ENCODE data around the gene APOA1. TPM values are rescaled to one million over a fixed set of nuclear protein-coding genes. Genes with fewer than 3 reads are reported as not detected.
"Not testable (repeated sequence)": the region's sequence is repeated elsewhere in the genome, so short reads cannot be mapped to it uniquely, and the experiment has no call there.

The APOA1 gene
- total RNA-seq, 6 experiments from 2014 or later = not detected

DNA sequence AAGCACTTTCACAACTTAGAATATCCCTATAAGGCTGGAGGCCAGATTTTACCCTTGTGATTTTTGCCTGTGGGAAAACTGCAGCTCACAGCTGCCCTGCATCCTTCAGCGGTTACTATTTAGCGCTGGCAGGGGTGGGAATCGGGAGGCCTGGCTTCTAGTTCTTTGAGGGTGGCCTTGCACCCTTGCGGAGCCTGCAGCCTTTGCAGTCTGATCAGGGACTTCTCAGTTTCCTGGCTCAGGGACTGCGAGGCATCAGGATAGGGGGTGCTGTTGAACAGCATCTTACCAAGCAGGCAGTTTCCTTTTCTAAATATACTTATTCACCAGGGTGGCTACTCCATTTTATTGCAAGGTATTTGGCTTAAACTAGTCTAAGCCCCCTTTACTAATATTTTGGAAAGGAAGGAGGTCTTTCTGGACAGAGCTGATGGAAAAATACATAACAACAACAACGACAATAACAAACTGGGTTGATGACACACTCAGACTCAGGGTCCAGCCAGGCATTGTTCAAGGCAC is 2.9 kb upstream of the APOA1 start:
- TF ChIP-seq, protein P1, sequence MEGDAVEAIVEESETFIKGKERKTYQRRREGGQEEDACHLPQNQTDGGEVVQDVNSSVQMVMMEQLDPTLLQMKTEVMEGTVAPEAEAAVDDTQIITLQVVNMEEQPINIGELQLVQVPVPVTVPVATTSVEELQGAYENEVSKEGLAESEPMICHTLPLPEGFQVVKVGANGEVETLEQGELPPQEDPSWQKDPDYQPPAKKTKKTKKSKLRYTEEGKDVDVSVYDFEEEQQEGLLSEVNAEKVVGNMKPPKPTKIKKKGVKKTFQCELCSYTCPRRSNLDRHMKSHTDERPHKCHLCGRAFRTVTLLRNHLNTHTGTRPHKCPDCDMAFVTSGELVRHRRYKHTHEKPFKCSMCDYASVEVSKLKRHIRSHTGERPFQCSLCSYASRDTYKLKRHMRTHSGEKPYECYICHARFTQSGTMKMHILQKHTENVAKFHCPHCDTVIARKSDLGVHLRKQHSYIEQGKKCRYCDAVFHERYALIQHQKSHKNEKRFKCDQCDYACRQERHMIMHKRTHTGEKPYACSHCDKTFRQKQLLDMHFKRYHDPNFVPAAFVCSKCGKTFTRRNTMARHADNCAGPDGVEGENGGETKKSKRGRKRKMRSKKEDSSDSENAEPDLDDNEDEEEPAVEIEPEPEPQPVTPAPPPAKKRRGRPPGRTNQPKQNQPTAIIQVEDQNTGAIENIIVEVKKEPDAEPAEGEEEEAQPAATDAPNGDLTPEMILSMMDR (IDR thresholded peaks at IDR 0.05) = peak; percentile 59
- Mint-ChIP-seq H3K36me3 (ENCODE audit: low read depth) (no peaks in the 10 kb centered on the region; the same call in 1 of the 2 replicates), H3K27ac (no peak overlapping the region)

DNA sequence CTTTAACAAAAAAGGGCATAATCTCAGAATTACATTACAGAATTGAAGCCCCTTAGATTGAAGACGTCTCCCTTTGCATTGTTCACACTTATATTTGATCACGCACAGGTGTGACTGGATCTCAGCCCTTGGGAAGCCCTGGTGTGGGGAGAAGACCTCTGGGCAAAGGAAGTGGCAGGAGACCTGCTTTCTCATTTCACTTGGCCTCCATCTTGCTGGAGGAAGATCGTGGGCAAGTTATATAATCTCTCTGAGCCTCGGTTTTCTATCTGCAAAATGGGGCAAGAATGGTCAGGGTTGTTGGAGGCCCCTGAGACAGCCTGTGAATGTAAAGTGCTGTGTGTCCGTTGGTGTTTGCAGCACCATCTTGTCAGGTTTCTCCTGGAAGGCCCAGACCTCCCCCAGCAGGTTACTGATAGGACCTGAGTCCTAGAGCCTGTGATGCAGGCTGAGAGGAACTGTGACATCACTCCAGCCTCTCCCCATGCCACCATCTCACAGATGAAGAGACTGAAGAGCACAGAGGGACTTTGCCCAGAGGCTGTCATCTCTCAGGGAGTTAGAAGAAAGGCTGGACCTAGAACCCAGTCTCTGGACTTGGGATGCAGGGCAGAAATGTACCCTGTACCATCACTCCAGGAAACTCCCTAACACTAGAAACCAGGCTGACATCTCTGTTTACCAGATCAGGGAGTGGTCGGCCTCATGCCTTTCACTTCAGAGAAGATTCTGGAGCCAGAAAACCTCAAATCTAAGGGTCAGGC is 1.1 kb upstream of the APOA1 start:
- Mint-ChIP-seq H3K9me3 (no peaks in the 10 kb centered on the region), H3K27me3 (ENCODE audit: insufficient read depth) (peaks cover 4% of the 10 kb centered on the region; the same call in 1 of the 2 replicates), H3K27ac (no peak overlapping the region), H3K4me1 (ENCODE audit: low read depth) (peaks cover 10% of the 10 kb centered on the region), H3K4me3 (no peak overlapping the region), H3K36me3 (ENCODE audit: low read depth) (no peaks in the 10 kb centered on the region)
- TF ChIP-seq, protein P1 (IDR thresholded peaks at IDR 0.05) = no peak
- no peak for DNase-seq

More for the DNA sequence above, 2.9 kb upstream of the APOA1 start:
- peaks cover 10% of the 10 kb centered on the region for H3K4me1 Mint-ChIP-seq (ENCODE audit: low read depth)
- no peaks in the 10 kb centered on the region for H3K9me3 Mint-ChIP-seq
- no peak for DNase-seq
- H3K4me3 Mint-ChIP-seq = no peak overlapping the region
- peaks cover 4% of the 10 kb centered on the region; the same call in 1 of the 2 replicates for H3K27me3 Mint-ChIP-seq (ENCODE audit: insufficient read depth)

DNA sequence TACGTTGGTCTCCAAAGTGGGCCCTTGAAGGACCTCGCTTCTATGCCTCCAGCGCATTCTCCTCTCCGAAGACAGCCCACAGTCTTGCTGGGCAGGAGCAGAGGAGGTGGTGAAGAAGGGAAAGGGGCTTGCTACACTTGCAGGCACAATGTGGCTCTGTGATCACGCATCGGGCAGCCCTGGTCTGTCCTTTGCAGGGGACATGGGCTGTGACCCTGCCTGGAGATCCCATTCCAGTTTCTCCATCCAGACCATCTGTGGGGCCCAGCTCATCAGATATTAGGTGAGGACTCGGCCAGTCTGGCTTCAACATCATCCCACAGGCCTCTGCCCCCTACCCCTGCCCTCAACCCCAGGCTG is 810 bp downstream of the APOA1 start:
- Mint-ChIP-seq H3K27me3 (ENCODE audit: insufficient read depth) (peaks cover 9% of the 10 kb centered on the region), H3K4me1 (ENCODE audit: low read depth) (peaks cover 10% of the 10 kb centered on the region), H3K4me3 (no peak overlapping the region), H3K9me3 (no peaks in the 10 kb centered on the region), H3K27ac (no peak overlapping the region), H3K36me3 (ENCODE audit: low read depth) (no peaks in the 10 kb centered on the region)
- TF ChIP-seq, protein P1 (IDR thresholded peaks at IDR 0.05) = no peak
- DNase-seq = no peak

DNA sequence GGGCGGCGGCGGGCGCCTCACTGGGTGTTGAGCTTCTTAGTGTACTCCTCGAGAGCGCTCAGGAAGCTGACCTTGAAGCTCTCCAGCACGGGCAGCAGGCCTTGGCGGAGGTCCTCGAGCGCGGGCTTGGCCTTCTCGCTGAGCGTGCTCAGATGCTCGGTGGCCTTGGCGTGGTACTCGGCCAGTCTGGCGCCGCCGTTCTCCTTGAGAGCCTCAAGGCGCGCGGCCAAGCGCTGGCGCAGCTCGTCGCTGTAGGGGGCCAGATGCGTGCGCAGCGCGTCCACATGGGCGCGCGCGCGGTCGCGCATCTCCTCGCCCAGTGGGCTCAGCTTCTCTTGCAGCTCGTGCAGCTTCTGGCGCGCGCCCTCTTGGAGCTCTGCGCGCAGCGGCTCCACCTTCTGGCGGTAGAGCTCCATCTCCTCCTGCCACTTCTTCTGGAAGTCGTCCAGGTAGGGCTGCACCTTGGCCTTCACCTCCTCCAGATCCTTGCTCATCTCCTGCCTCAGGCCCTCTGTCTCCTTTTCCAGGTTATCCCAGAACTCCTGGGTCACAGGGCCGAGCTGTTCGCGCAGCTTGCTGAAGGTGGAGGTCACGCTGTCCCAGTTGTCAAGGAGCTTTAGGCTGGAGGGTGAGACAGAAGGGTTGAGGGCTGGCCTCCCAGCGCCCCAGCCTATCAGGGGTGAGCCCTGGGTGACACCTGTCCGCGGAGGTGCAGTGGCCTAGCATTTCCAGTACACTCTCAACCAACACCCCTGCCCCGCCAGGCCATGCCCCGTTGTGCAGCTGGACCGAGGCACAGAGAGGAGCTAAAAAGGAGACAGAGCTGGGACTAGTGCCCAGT is 1.4 kb downstream of the APOA1 start:
- Mint-ChIP-seq H3K36me3 (ENCODE audit: low read depth) (no peaks in the 10 kb centered on the region), H3K27ac (peak overlapping the region; percentile 65; the same call in 1 of the 2 replicates), H3K27me3 (ENCODE audit: insufficient read depth) (peaks cover 9% of the 10 kb centered on the region), H3K9me3 (no peaks in the 10 kb centered on the region), H3K4me1 (ENCODE audit: low read depth) (peaks cover 10% of the 10 kb centered on the region), H3K4me3 (peak overlapping the region; percentile 53; the same call in 1 of the 2 replicates)
- DNase-seq = peak; percentile 90
- TF ChIP-seq, protein P1 (IDR thresholded peaks at IDR 0.05) = peak; percentile 81

DNA sequence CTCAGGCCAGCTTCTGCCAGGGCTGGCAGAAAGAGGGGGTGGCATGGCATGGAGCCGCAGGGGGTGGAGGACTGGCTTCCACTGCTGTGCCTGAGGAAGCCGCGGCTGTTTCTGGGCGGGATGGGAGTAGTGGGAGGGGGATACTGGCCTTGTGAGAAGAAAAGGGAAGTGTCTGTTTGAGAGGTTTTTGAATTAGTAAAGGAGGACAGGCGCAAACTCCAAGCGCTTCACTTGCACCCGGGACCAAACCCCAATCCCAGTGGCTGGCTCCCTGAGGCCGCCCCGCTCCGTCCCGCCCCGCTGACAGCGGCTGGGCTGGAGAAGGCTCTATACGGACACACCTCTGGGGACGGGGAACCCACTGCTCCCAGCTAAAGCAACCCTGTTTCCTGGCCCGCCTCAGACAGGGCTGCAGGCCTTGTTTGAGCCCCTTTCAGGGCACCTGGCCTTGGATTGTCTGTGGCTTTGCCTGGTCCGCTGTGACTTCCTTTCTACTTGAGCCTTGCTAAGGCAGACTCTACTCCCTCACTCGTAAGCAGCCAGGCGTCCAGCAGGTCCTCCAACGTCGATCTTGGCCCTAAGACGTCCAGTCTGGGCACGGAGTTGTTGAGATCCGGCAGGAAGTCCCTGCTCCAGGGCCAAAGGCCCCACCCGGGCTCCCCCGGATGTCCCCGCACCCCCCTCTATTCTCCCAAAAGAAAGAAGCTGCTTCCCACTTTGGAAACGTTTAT is 2.2 kb downstream of the APOA1 start:
- no peaks in the 10 kb centered on the region for H3K9me3 Mint-ChIP-seq
- peaks cover 10% of the 10 kb centered on the region for H3K4me1 Mint-ChIP-seq (ENCODE audit: low read depth)
- TF ChIP-seq, protein P1 (IDR thresholded peaks at IDR 0.05) = no peak
- no peak for DNase-seq
- peak overlapping the region; percentile 19; the same call in 1 of the 2 replicates for H3K4me3 Mint-ChIP-seq
- no peaks in the 10 kb centered on the region for H3K36me3 Mint-ChIP-seq (ENCODE audit: low read depth)
- H3K27ac Mint-ChIP-seq = no peak overlapping the region
- peaks cover 9% of the 10 kb centered on the region for H3K27me3 Mint-ChIP-seq (ENCODE audit: insufficient read depth)

DNA sequence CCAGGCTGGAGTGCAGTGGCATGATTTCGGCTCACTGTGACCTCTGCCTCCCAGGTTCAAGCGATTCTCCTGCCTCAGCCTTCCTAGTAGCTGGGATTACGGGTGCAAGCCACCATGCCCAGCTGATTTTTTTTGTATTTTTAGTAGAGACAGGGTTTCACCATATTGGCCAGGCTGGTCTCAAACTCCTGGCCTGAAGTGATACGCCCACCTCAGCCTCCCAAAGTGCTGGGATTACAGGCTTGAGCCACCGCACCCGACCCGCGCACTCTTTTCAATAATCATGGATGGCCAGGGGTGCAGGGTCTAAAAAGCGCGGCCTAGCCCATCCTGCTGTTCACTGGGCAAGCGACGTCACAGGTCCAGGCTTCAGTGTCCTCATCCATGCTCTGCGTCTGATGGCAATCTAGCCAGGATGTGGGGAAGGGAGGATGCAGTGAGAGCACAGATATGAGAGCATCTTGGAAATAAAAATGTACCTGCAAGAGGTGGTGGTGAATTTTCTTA is 2.8 kb downstream of the APOA1 start:
- not testable (repeated sequence) for H3K36me3 Mint-ChIP-seq (ENCODE audit: low read depth); DNase-seq; H3K27ac Mint-ChIP-seq; H3K9me3 Mint-ChIP-seq
- Mint-ChIP-seq H3K4me3 (peak overlapping the region; percentile 19; the same call in 1 of the 2 replicates), H3K27me3 (ENCODE audit: insufficient read depth) (peaks cover 11% of the 10 kb centered on the region), H3K4me1 (ENCODE audit: low read depth) (peaks cover 10% of the 10 kb centered on the region)

Measured in HFFc6 (cell line).